ENCODE measurements around the gene MPO. TPM values are rescaled to one million over a fixed set of nuclear protein-coding genes. Genes with fewer than 3 reads are reported as not detected.

The MPO gene
- total and polyA plus RNA-seq, 2 of the 4 experiments (the other 2 are of a cell fraction): not detected

DNA sequence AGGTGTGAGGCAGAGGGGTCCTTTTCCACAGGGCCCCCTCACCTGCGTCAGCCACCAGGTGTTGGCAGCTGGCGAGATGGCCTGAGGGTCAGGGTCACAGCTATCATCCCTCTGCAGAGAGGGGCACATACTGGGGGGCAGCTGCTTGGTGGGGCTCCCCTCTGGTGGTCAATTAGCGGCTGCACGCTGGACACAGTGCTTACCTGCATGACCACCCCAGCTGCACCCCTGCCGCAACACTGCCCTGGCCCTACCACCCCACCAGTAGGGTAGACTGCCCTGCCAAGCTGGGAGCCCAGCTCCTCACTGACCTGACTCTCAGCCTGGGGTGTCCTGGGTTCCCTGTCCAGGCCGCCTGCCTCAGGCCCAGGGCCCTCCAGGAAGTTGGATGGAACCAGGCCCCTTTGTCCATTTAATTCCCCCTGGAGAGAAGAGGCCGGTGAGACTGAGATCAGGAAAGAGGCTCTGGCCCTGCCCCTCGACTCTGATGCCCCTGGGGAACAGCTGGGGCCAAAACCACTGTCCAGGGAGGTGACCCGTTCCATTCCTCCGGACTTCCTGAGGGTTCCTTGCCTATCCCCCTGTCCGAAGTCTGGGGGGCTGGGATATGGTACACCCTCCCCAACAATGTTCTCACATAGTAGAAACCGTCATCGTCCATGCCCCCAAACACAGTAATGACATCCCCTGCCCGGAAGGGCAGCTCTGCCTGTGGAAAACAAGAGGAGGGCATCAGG lies 24.2 kb upstream of the MPO start:
- H4K5ac ChIP-seq (ENCODE audit: low read depth, low read length): no peak overlapping the region
- TF ChIP-seq RCOR1 (IDR thresholded peaks at IDR 0.05; ENCODE audit: insufficient replicate concordance, low read length) (no peak), RAD21 (IDR thresholded peaks at IDR 0.05; ENCODE audit: low read length) (no peak)
- H3K56ac ChIP-seq (ENCODE audit: extremely low read depth, insufficient read depth, low read length): no peak overlapping the region
- no peak overlapping the region for H3K27ac ChIP-seq (ENCODE audit: insufficient read depth, low read length)
- no peak overlapping the region for H3K4me2 ChIP-seq (ENCODE audit: low read depth, low read length)
- in situ Hi-C loops (cut with MboI; ENCODE audit: low sequenced_read_pairs): no loop called here
- no TSS peak for BruUV-seq (replicated peaks)
- DNase-seq (no peak), ATAC-seq (ENCODE audit: low read depth) (no peak)
- intact Hi-C loops (cut with micrococcal nuclease): loop anchor here (2.0 kb wide), 1 partner anchor 142 kb away; no protein-coding TSS in a partner anchor
- no peak overlapping the region for H2AK5ac ChIP-seq (ENCODE audit: low read depth, low read length)
- 58% methylated on average over 2 of the region's 14 CpGs; no CpG with 5 or more reads in 1 of the 2 experiments for WGBS, 2 experiments (ENCODE audit: extremely low coverage in 2 of 2, insufficient read length in 1 of 2)
- no peak overlapping the region for H3K4me3 ChIP-seq (ENCODE audit: insufficient read depth, low read depth, low read length)
- dilution Hi-C loops (cut with HindIII; ENCODE audit: low sequenced_read_pairs, unreplicated experiment): no loop called here
- no peaks in the 10 kb centered on the region for H3K79me1 ChIP-seq (ENCODE audit: low read depth in 1 of 2, low read length in 2 of 2)
- no peak overlapping the region for H3K18ac ChIP-seq (ENCODE audit: low read depth, low read length)
- H2BK5ac ChIP-seq (ENCODE audit: low read depth, low read length, poor library complexity, severe bottlenecking): no peak overlapping the region
- H2AK9ac ChIP-seq (replicated peaks; ENCODE audit: low read depth, low read length, poor library complexity): no peak overlapping the region
- peak overlapping the region; percentile 78 for H2AFZ ChIP-seq (replicated peaks; ENCODE audit: low read length, poor library complexity)
- no peak overlapping the region for H2BK15ac ChIP-seq (ENCODE audit: low read depth, low read length)
- no peaks in the 10 kb centered on the region; the same call in 1 of the 2 replicates for H4K20me1 ChIP-seq (ENCODE audit: insufficient read depth, low read length)
- H4K91ac ChIP-seq (ENCODE audit: insufficient read depth, low read depth, low read length): no peak overlapping the region
- H2BK20ac ChIP-seq (ENCODE audit: low read depth, low read length): no peak overlapping the region
- H3K14ac ChIP-seq (replicated peaks; ENCODE audit: low read depth, low read length): no peak overlapping the region
- H3K23ac ChIP-seq (ENCODE audit: low read depth, low read length): no peak overlapping the region
- no peak overlapping the region for H3K4ac ChIP-seq (ENCODE audit: low read depth, low read length)
- no peaks in the 10 kb centered on the region for H3K4me1 ChIP-seq (ENCODE audit: control insufficient read depth, insufficient read depth, low read length)
- POLR2A ChIA-PET (ENCODE audit: unreplicated experiment): no interaction called here
- no peak overlapping the region for H2BK120ac ChIP-seq (ENCODE audit: low read depth, low read length)
- H3K36me3 ChIP-seq (ENCODE audit: control insufficient read depth, insufficient read depth, low read length): no peaks in the 10 kb centered on the region
- no peaks in the 10 kb centered on the region for H3K9me1 ChIP-seq (ENCODE audit: insufficient read depth, low read length)
- H3K27me3 ChIP-seq (ENCODE audit: control insufficient read depth, insufficient read depth, low read length): peaks cover 7% of the 10 kb centered on the region; the same call in 1 of the 2 replicates
- CTCF ChIA-PET: interaction anchor here (0.5 to 1.3 kb wide), 2 partner anchors 113 to 179 kb away, joined by 3 to 5 read pairs; partner anchors contain the start of gene RNF43
- no peaks in the 10 kb centered on the region for H3K9me3 ChIP-seq (ENCODE audit: control insufficient read depth, insufficient read depth, low read length)
- H4K8ac ChIP-seq (ENCODE audit: low read depth in 2 of 2, low read length in 2 of 2): no peak overlapping the region
- no peak overlapping the region for H3K9ac ChIP-seq (ENCODE audit: low read depth, low read length)
